ENCODE data around the gene WWOX.

DNA sequence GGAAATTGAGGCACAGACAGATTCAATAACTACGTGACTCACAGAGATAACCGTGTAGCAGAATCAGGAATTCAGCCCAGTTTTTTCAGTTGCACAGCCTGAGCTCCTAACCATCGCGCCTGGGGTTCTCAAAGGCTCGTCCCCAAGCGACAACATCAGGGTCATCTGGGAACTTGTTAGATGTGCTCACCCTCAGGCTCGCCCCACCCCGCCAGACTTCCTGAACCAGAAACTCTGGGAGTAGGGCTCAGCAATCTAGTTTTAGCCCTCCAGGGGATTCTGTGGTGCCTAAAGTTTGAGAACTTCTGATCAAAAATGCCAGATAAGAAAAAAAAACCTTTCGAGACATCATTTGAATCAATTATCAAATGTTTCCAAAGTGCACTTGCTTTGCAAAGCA lies 559.8 kb downstream of the WWOX start:
- no peak for TF ChIP-seq EP300 (conservative IDR thresholded peaks at IDR 0.05; ENCODE audit: poor library complexity, severe bottlenecking)
- TF ChIP-seq, protein P1, sequence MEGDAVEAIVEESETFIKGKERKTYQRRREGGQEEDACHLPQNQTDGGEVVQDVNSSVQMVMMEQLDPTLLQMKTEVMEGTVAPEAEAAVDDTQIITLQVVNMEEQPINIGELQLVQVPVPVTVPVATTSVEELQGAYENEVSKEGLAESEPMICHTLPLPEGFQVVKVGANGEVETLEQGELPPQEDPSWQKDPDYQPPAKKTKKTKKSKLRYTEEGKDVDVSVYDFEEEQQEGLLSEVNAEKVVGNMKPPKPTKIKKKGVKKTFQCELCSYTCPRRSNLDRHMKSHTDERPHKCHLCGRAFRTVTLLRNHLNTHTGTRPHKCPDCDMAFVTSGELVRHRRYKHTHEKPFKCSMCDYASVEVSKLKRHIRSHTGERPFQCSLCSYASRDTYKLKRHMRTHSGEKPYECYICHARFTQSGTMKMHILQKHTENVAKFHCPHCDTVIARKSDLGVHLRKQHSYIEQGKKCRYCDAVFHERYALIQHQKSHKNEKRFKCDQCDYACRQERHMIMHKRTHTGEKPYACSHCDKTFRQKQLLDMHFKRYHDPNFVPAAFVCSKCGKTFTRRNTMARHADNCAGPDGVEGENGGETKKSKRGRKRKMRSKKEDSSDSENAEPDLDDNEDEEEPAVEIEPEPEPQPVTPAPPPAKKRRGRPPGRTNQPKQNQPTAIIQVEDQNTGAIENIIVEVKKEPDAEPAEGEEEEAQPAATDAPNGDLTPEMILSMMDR (IDR thresholded peaks at IDR 0.05; ENCODE audit: poor library complexity, severe bottlenecking): no peak
- no peak for TF ChIP-seq EZH2 (IDR thresholded peaks at IDR 0.05; ENCODE audit: borderline replicate concordance, insufficient read depth, low read length, poor library complexity, severe bottlenecking)
- no peak for TF ChIP-seq POLR2AphosphoS5 (IDR thresholded peaks at IDR 0.05)
- no peak for TF ChIP-seq RAD21 (conservative IDR thresholded peaks at IDR 0.05)
- no peak for TF ChIP-seq SMC3 (conservative IDR thresholded peaks at IDR 0.05; ENCODE audit: poor library complexity)
- TF ChIP-seq TAF1 (IDR thresholded peaks at IDR 0.05; ENCODE audit: low read depth): no peak
- TF ChIP-seq, protein P2, sequence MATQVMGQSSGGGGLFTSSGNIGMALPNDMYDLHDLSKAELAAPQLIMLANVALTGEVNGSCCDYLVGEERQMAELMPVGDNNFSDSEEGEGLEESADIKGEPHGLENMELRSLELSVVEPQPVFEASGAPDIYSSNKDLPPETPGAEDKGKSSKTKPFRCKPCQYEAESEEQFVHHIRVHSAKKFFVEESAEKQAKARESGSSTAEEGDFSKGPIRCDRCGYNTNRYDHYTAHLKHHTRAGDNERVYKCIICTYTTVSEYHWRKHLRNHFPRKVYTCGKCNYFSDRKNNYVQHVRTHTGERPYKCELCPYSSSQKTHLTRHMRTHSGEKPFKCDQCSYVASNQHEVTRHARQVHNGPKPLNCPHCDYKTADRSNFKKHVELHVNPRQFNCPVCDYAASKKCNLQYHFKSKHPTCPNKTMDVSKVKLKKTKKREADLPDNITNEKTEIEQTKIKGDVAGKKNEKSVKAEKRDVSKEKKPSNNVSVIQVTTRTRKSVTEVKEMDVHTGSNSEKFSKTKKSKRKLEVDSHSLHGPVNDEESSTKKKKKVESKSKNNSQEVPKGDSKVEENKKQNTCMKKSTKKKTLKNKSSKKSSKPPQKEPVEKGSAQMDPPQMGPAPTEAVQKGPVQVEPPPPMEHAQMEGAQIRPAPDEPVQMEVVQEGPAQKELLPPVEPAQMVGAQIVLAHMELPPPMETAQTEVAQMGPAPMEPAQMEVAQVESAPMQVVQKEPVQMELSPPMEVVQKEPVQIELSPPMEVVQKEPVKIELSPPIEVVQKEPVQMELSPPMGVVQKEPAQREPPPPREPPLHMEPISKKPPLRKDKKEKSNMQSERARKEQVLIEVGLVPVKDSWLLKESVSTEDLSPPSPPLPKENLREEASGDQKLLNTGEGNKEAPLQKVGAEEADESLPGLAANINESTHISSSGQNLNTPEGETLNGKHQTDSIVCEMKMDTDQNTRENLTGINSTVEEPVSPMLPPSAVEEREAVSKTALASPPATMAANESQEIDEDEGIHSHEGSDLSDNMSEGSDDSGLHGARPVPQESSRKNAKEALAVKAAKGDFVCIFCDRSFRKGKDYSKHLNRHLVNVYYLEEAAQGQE (IDR thresholded peaks at IDR 0.05; ENCODE audit: borderline replicate concordance): no peak
- TF ChIP-seq MXI1 (conservative IDR thresholded peaks at IDR 0.05; ENCODE audit: poor library complexity, severe bottlenecking): no peak

Data from neural cell (in vitro differentiated cells).